ENCODE measurements around the gene STAT3. TPM values are rescaled to one million over a fixed set of nuclear protein-coding genes. Genes with fewer than 3 reads are reported as not detected.

STAT3 gene
- total RNA-seq (44.7 TPM), polyA plus RNA-seq (ENCODE audit: insufficient read depth in 1 of 8, insufficient read length in 8 of 8, low replicate concordance in 1 of 8) (10 to 100 TPM; 42.6 to 56.9 (median 48.1) TPM)
- long read RNA-seq, donor 1, full-length matches to known transcripts: 10 of 10 reads
- long read RNA-seq, donor 1, partial matches to known transcripts: 0 of 10 reads
- long read RNA-seq, donor 1, other reads (novel, unspliced or antisense): 0 of 10 reads
- long read RNA-seq, donor 2, full-length matches to known transcripts: 4 of 4 reads
- long read RNA-seq, donor 2, partial matches to known transcripts: 0 of 4 reads
- long read RNA-seq, donor 2, other reads (novel, unspliced or antisense): 0 of 4 reads
- long read RNA-seq, donor 3, full-length matches to known transcripts: 18 of 18 reads
- long read RNA-seq, donor 3, partial matches to known transcripts: 0 of 18 reads
- long read RNA-seq, donor 3, other reads (novel, unspliced or antisense): 0 of 18 reads
- long read RNA-seq, donor 4, full-length matches to known transcripts: 14 of 14 reads
- long read RNA-seq, donor 4, partial matches to known transcripts: 0 of 14 reads
- long read RNA-seq, donor 4, other reads (novel, unspliced or antisense): 0 of 14 reads
- long read RNA-seq, donor 5, full-length matches to known transcripts: 17 of 17 reads
- long read RNA-seq, donor 5, partial matches to known transcripts: 0 of 17 reads
- long read RNA-seq, donor 5, other reads (novel, unspliced or antisense): 0 of 17 reads
- long read RNA-seq, donor 6, full-length matches to known transcripts: 17 of 17 reads
- long read RNA-seq, donor 6, partial matches to known transcripts: 0 of 17 reads
- long read RNA-seq, donor 6, other reads (novel, unspliced or antisense): 0 of 17 reads
- long read RNA-seq, donor 7, full-length matches to known transcripts: 15 of 15 reads
- long read RNA-seq, donor 7, partial matches to known transcripts: 0 of 15 reads
- long read RNA-seq, donor 7, other reads (novel, unspliced or antisense): 0 of 15 reads
- long read RNA-seq, donor 8, full-length matches to known transcripts: 7 of 7 reads
- long read RNA-seq, donor 8, partial matches to known transcripts: 0 of 7 reads
- long read RNA-seq, donor 8, other reads (novel, unspliced or antisense): 0 of 7 reads
- long read RNA-seq, donor 9, full-length matches to known transcripts: 11 of 11 reads
- long read RNA-seq, donor 9, partial matches to known transcripts: 0 of 11 reads
- long read RNA-seq, donor 9, other reads (novel, unspliced or antisense): 0 of 11 reads
- long read RNA-seq, donor 10, full-length matches to known transcripts: 18 of 18 reads
- long read RNA-seq, donor 10, partial matches to known transcripts: 0 of 18 reads
- long read RNA-seq, donor 10, other reads (novel, unspliced or antisense): 0 of 18 reads
- long read RNA-seq, donor 11, full-length matches to known transcripts: 21 of 21 reads
- long read RNA-seq, donor 11, partial matches to known transcripts: 0 of 21 reads
- long read RNA-seq, donor 11, other reads (novel, unspliced or antisense): 0 of 21 reads

DNA sequence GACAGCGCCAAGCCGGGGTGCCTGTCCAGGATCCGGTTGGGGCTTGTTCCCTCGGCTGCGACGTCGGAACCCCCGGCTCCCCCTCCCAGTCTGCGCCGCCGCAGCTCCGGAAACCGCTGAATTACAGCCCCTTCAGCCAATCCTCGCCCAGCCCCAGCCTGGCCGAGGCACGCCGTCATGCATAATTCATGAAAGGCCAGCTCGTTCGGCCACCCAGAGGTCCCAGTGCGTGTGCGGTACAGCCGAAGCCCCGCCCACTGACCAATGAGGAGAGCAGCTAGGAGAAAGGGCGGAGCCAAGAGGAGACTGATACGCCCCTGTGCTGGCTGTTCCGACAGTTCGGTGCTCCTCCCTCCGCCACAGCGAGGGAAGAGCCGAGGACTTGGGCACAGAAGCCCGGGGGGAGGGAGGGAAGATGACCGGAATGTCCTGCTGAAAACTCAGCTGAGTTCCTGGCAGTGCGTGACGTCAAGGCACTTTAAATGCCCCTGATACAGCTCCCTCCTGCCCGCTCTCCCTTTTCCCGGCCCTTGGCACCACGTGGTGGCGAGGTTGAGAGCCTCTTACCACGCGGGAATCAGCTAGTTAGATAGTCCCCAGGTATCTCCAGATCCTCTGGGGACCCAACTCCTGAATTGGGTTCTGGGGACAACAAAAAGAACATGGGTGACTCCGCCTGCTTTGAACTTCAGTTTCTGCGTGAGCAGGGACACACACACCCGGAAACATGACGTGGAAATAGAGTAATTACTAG is at the start of gene STAT3:
Gene STAT3 (minus strand): TSS at position 62 of the 754 bp plus-strand sequence. CDS start 39,926 bp downstream, outside the sequence.
- Histone ChIP-seq H3K27ac (ENCODE audit: low read length) (peak within 1 kb of the TSS; percentile 96), H3K36me3 (ENCODE audit: control insufficient read depth, insufficient read depth, low read length) (no peaks in the 10 kb centered on the region), H3K9me3 (replicated peaks; ENCODE audit: control insufficient read depth, low read depth, low read length) (no peaks in the 10 kb centered on the region), H3K27me3 (ENCODE audit: control insufficient read depth, insufficient read depth, low read length) (no peaks in the 10 kb centered on the region), H3K4me3 (ENCODE audit: low read length) (peak within 1 kb of the TSS; percentile 99), H3K4me1 (ENCODE audit: control insufficient read depth, insufficient read depth, low read length) (peaks cover 8% of the 10 kb centered on the region)
- peak; percentile 100 for DNase-seq
- WGBS (ENCODE audit: insufficient coverage): 0% methylated on average over 38 of the region's 44 CpGs

DNA sequence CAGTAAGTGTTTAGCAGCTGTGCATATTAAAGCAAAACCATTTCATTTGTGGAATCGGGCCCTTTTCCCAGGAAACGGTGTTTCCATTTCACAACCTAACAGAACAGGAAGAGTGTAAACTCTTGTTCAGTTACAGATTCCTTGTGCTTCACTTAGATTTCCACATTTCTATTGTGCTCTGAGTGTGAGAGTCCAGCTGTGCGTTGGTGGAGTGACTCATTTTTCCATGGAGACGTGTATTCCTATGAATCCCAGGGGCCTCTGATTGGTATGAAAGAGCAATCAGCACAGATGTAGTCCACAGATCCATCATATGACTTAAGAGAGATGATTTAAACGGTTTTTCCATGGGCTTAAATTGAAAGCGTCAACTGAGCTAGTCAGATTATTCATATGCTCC is 48.1 kb upstream of the STAT3 start:
- peaks cover 16% of the 10 kb centered on the region for H3K4me1 ChIP-seq (ENCODE audit: control insufficient read depth, insufficient read depth, low read length)
- no CpG with 5 or more reads among the region's 6 CpGs for WGBS (ENCODE audit: insufficient coverage)
- H3K4me3 ChIP-seq (ENCODE audit: low read length): no peak overlapping the region
- peak overlapping the region; percentile 96 for H3K27ac ChIP-seq (ENCODE audit: low read length)
- no peaks in the 10 kb centered on the region for H3K36me3 ChIP-seq (ENCODE audit: control insufficient read depth, insufficient read depth, low read length)
- H3K9me3 ChIP-seq (replicated peaks; ENCODE audit: control insufficient read depth, low read depth, low read length): no peaks in the 10 kb centered on the region
- no peaks in the 10 kb centered on the region for H3K27me3 ChIP-seq (ENCODE audit: control insufficient read depth, insufficient read depth, low read length)
- peak; percentile 98 for DNase-seq

DNA sequence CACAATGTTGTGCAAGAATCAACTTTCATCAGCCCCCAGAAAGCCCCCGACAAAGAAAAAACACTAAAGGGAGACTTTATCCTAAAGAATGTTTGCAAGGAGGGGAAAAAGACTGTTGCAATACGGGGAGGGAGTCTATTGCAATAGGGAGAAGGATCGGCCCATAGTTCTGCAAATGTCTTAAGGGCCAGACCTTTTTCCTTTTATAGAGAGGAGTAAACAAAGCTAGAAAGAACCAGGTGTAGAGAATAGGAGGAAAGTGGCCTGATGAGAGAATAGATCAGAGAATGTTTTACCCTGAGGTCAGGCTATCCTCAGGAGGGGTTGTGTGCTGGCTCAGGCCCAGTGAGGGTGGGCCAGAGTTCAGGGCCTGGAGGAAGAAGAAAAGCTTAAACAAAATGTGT is 43.5 kb upstream of the STAT3 start:
- peaks cover 31% of the 10 kb centered on the region for H3K4me1 ChIP-seq (ENCODE audit: control insufficient read depth, insufficient read depth, low read length)
- WGBS (ENCODE audit: insufficient coverage): 45% methylated on average over 2 of the region's 3 CpGs
- H3K36me3 ChIP-seq (ENCODE audit: control insufficient read depth, insufficient read depth, low read length): no peaks in the 10 kb centered on the region
- peak overlapping the region; percentile 62 for H3K27ac ChIP-seq (ENCODE audit: low read length)
- H3K9me3 ChIP-seq (replicated peaks; ENCODE audit: control insufficient read depth, low read depth, low read length): no peaks in the 10 kb centered on the region
- DNase-seq: peak; percentile 64
- no peak overlapping the region for H3K4me3 ChIP-seq (ENCODE audit: low read length)
- no peaks in the 10 kb centered on the region for H3K27me3 ChIP-seq (ENCODE audit: control insufficient read depth, insufficient read depth, low read length)

DNA sequence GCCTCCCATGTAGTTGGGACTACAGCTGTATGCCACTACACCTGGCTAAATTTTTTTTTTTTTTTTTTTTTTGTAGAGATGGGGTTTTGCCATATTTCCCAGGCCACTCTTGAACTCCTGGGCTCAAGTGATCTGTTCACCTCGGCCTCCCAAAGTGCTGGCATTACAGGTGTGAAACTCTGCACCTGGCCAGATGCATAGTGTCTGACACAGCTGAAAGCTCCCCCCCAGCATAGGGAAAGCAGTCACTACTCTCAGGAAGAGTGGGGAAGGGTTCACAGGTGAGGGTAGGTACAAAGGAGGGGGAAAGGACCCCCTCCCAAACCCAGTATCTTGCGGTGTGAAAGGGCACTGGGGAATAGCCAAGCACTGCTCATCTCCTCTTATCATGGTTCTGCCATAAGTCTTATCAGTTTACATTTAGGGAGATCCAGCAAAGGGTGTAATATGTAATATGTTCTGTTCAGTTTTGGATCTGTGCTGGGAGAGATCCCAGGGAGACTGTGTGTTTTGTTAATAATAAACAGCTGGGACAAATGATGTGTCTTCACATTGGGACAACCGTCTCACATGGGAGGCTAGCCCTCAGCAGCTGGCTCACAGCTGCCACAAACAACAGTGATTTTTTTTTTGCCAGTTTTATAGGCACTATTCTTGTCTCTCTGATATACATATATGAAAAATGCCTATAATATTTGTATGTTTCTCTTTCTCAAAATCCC is 41.6 kb upstream of the STAT3 start:
- Histone ChIP-seq H3K9me3 (replicated peaks; ENCODE audit: control insufficient read depth, low read depth, low read length) (no peaks in the 10 kb centered on the region), H3K27me3 (ENCODE audit: control insufficient read depth, insufficient read depth, low read length) (no peaks in the 10 kb centered on the region), H3K36me3 (ENCODE audit: control insufficient read depth, insufficient read depth, low read length) (peaks cover 4% of the 10 kb centered on the region), H3K27ac (ENCODE audit: low read length) (peak overlapping the region; percentile 85), H3K4me3 (ENCODE audit: low read length) (no peak overlapping the region), H3K4me1 (ENCODE audit: control insufficient read depth, insufficient read depth, low read length) (peaks cover 29% of the 10 kb centered on the region)
- peak; percentile 63 for DNase-seq
- WGBS (ENCODE audit: insufficient coverage): no CpG with 5 or more reads among the region's 3 CpGs

DNA sequence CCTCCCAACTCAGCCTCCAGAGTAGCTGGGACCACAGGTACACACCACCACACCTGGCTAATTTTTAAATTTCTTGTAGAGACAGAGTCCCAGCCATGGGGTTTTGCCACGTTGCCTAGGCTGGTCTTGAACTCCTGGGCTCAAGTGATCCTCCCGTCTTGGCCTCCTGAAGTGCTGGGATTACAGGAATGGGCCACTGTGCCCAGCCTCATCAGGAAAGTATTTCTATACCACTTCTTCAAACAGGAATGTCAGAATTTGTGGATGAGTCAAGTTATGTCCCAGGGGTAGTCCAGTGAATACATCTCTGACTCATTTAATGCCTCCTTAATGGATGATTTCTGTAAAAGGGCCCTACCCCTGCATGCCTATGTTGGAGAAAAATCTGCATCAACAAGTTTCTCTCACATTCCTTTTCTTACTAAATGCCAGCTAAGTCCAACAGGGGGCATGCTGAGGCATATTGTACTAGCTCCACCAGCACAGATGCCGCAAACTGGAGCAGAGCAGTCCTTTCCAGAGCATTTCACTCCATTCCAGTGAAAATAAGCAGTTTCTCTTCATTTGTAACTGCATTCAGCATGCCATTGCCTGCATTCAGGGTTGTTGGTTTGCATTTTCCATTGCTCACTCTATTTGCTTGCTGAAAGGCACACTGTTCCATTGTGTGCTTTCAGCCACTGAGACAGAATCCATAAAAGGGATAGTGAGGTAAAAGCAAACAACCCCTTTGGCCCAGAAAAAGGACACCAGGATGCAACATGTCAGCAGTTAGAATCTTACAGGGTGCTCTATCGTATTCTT is 40.1 kb upstream of the STAT3 start:
- Histone ChIP-seq H3K27me3 (ENCODE audit: control insufficient read depth, insufficient read depth, low read length) (peaks cover 1% of the 10 kb centered on the region), H3K9me3 (replicated peaks; ENCODE audit: control insufficient read depth, low read depth, low read length) (no peaks in the 10 kb centered on the region), H3K4me3 (ENCODE audit: low read length) (no peak overlapping the region), H3K4me1 (ENCODE audit: control insufficient read depth, insufficient read depth, low read length) (peaks cover 44% of the 10 kb centered on the region), H3K36me3 (ENCODE audit: control insufficient read depth, insufficient read depth, low read length) (peaks cover 4% of the 10 kb centered on the region), H3K27ac (ENCODE audit: low read length) (peak overlapping the region; percentile 80)
- DNase-seq: peak; percentile 87
- WGBS (ENCODE audit: insufficient coverage): 25% methylated on average over 1 of the region's 4 CpGs

DNA sequence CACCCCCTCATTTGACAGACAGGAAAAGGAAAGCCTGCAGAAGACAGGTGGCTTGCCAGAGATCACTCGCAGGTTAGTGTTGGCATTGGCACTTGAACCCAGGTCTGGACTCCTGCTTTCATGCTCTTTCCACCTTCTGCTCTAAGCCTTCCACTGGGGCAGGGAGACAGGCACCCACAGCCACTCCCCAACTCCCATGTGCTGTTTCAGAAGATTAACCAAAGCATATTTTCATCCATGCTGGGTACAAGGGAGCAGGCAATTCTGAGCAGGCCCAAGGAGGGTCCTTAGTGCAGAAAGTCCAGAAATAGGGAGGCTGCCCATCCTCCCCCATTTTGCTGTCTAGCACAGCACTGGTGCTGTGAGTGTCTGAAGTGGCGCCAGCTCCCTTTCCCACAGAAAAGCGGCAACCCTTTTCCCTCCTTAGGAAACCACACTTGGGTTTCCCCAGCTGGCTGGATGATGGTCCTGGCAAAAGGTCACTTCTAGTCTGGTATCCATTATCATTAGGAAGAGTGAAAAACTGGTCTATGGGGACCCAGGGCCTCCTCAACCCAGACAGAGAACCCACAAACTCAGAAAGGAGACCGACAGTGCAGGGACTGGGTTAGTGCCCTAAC is 36.9 kb upstream of the STAT3 start:
- WGBS (ENCODE audit: insufficient coverage): 33% methylated on average over 1 of the region's 4 CpGs
- Histone ChIP-seq H3K36me3 (ENCODE audit: control insufficient read depth, insufficient read depth, low read length) (peaks cover 12% of the 10 kb centered on the region), H3K4me1 (ENCODE audit: control insufficient read depth, insufficient read depth, low read length) (peaks cover 43% of the 10 kb centered on the region), H3K4me3 (ENCODE audit: low read length) (no peak overlapping the region), H3K9me3 (replicated peaks; ENCODE audit: control insufficient read depth, low read depth, low read length) (no peaks in the 10 kb centered on the region), H3K27ac (ENCODE audit: low read length) (peak overlapping the region; percentile 23), H3K27me3 (ENCODE audit: control insufficient read depth, insufficient read depth, low read length) (peaks cover 17% of the 10 kb centered on the region)
- DNase-seq: no peak

DNA sequence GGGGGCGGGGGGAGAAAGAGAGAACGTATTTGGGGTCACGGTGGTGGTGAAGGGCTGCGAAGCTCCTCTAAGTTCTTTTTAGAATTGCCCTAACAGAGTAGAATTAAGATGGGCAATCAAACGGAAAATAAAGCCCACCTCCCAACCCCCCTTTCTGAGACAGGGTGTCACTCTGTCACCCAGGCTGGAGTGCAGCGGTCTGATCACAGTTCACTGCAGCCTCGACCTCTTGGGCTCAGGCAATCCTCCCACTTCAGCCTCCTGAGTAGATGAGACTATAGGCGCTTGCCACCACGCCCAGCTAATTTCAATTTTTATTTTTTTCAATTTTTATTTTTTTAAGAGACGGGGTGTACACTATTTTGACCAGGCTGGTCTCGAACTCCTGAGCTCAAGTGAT is 35.5 kb upstream of the STAT3 start:
- no peaks in the 10 kb centered on the region for H3K9me3 ChIP-seq (replicated peaks; ENCODE audit: control insufficient read depth, low read depth, low read length)
- DNase-seq: no peak
- peaks cover 44% of the 10 kb centered on the region for H3K4me1 ChIP-seq (ENCODE audit: control insufficient read depth, insufficient read depth, low read length)
- 61% methylated on average over 5 of the region's 11 CpGs for WGBS (ENCODE audit: insufficient coverage)
- H3K27me3 ChIP-seq (ENCODE audit: control insufficient read depth, insufficient read depth, low read length): peaks cover 17% of the 10 kb centered on the region
- peaks cover 20% of the 10 kb centered on the region for H3K36me3 ChIP-seq (ENCODE audit: control insufficient read depth, insufficient read depth, low read length)
- peak overlapping the region; percentile 99 for H3K27ac ChIP-seq (ENCODE audit: low read length)
- peak overlapping the region; percentile 100 for H3K4me3 ChIP-seq (ENCODE audit: low read length)
